ENCODE results near the gene TRAK1.
"Not testable (repeated sequence)": the region's sequence is repeated elsewhere in the genome, so short reads cannot be mapped to it uniquely, and the experiment has no call there.

Gene TRAK1, protein sequence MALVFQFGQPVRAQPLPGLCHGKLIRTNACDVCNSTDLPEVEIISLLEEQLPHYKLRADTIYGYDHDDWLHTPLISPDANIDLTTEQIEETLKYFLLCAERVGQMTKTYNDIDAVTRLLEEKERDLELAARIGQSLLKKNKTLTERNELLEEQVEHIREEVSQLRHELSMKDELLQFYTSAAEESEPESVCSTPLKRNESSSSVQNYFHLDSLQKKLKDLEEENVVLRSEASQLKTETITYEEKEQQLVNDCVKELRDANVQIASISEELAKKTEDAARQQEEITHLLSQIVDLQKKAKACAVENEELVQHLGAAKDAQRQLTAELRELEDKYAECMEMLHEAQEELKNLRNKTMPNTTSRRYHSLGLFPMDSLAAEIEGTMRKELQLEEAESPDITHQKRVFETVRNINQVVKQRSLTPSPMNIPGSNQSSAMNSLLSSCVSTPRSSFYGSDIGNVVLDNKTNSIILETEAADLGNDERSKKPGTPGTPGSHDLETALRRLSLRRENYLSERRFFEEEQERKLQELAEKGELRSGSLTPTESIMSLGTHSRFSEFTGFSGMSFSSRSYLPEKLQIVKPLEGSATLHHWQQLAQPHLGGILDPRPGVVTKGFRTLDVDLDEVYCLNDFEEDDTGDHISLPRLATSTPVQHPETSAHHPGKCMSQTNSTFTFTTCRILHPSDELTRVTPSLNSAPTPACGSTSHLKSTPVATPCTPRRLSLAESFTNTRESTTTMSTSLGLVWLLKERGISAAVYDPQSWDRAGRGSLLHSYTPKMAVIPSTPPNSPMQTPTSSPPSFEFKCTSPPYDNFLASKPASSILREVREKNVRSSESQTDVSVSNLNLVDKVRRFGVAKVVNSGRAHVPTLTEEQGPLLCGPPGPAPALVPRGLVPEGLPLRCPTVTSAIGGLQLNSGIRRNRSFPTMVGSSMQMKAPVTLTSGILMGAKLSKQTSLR
- total RNA-seq: 41.0 to 97.2 (median 67.7) reads per million in 18 experiments

DNA sequence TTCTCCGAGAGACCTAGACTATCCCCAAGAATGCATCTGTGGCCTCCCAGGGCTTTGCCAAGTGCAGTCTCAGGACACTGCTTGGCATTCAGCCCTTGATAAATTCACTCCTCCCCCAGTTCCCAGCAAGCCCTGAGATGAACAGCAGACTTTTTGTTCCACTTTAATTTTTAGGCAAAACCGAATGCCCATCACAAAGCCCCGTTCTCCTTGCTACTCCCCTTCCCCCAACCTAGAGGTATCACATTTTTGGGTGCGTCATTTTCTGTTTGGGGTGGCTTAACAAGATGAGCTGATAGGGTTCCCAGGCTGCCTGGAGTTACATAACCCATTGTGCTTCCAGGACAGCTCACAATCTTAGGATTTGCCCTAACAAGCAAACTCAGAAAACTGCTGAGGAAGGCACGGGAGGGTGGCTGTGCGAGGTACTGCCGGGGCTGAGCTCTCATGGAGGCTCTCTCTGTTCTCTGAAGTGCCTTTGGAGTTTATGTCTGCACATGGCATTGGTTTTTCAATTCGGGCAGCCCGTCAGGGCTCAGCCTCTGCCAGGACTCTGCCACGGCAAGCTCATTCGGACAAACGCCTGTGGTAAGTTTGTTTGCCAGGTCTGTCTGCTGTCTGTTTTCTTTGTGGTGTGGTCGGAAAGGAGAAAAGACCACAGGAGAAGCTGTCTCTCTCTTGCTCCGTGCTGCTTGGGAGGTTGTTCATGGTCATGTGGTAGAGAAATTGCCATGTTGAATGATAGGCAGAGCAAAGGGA, at the start of gene TRAK1:
TSS of gene TRAK1 (plus strand) at position 385 of the 759 bp plus-strand sequence. CDS start at position 498, 113 bp downstream.
- DNase-seq: no peak

DNA sequence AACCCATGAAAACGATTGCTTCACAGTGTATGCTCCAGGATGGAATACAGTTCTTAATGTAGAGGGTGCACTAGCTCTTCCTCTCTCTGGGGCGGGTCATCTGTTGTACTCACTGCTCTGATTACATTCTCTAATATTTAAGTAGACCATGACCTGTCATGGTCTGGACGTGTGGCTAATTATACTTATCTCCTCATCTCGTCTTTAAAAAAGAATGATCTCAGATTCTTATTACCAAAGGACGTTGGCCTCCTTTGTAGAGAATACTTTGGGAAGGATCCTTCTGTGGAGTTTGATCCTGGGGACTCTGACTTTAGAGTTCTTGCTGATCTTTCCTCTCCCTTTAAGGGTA, 48.4 kb upstream of the TRAK1 start:
- DNase-seq: no peak

DNA sequence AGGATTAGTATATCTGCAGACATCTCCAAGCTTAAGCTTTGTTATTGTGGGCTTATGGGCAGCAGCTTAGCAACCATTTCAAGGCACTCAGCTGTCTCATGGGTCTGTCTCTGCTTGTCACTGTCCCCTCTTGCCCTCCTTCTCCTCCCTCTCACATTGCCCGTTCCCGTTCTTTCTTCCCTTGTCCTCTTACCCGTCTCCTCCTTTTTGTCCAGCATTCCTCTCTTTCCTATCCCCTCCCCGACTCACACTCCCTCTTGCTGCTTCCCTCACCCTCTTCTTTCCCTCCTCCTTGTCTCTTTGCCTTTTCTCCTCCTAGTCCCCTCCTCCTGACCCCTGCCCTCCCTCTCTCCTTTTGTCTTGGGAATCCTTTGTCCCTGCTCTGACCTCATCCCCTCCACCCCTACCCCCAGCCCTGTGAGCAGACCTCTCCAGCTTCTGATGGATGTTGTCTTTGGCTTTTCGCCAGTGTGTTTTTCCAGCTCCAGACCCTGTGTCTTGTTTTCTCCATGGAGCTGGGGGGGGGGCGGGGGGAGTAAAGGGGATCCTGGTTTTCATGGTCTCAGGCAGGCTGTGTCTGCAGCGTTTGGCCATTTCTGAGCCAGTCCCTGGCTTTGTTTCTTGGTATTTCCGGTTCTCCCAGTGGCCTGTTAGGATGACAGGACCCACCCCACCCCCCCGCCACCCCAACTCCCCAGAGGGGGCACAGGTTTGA, 47.9 kb upstream of the TRAK1 start:
- DNase-seq: no peak

DNA sequence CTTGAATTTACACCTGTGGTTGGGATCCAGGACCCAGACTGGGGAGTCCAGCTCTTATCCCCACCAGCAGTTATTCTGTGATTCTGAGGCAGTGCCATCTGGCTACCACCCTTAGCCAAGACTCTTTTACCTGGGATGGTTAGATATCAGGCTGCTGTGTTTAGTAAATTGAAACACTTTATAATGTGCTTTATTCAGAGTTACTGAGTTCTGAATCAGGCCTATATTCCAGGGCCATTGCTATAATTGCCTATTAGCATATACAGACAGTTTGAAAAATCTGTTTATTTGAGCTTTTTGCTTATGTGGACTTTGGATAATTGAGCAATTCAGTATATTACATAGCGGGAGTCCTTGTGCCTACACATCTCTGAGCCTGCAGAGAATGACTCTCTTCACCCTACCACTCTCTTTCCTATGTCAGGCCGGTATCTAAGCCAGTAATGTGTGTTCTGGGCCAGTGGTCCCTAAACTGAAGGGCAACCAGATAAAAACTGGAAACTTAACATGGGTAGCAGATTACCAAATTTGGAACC, 45.4 kb upstream of the TRAK1 start:
- DNase-seq: peak; percentile 21 to 33

DNA sequence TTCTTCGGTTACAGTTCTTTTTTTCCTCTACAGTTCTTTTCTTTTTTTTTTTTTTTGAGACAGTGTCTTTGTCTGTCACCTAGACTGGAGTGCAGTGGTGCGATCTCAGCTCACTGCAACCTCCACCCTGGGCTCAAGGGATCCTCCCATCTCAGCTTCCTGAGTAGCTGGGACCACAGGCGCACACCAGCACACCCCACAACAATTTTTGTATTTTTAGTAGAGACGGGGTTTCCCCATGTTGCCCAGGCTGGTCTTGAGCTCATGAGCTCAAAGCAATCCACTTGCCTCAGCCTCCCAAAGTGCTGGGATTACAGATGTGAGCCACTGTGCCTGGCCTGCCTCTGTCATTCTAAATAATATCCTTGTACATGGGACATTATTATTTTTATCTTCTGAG, 42.6 kb upstream of the TRAK1 start:
- not testable (repeated sequence) for DNase-seq

DNA sequence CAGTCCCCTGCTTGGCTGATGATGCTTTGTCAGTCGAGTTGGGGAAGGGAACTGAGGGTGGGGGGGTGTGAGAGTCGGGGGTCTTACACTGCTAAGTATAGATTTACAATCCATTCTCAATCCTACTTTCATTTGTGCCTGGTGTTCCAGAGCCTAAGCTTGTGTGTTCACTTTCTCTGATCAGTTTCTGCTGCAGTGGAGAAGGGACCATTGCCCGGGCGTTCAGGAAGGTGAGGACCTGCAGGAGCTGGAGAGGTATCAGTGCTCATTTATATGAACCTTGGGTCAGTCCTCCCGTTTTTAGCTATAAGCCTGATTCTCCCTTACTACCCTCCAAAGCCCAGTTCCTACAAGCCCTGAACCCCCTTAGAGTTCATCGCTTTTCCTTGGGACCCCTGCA, 41.0 kb upstream of the TRAK1 start:
- no peak for DNase-seq

DNA sequence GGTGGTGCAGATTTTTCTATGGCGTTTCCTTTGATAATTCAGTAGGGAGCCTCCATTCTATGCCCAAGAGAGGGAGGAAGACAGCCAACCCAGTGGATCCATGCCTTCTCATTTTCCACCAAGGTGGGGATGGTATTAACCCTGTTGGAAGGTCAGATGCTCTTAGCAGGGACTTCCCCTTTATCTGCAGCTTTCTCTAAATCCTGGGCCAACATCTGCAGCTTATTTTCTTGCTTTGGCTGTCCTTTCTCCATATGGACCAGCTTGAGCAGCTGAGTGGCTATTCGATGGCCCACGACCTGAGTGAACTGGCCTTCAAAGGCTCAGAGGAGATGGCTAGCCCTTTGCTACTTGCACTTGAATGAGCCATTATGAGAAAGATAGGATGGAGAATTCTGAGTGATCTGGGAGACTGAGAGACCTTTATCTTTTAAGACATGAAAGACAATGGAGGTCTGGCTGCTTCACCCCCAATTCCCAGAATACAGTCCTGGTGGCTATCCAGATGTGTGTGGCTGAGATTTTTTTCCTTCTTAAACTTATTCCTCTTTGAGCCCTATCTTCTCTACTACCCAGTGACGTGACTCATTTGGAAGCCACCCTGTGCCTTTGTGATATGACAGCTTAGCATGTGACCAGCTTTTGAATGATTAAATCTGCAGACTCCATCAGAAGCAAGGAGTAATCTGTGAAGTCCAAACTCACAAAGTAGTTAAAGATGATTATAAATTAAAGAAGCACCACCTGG, 39.6 kb upstream of the TRAK1 start:
- peak in 1 of 2 donors; percentile 47 for DNase-seq

DNA sequence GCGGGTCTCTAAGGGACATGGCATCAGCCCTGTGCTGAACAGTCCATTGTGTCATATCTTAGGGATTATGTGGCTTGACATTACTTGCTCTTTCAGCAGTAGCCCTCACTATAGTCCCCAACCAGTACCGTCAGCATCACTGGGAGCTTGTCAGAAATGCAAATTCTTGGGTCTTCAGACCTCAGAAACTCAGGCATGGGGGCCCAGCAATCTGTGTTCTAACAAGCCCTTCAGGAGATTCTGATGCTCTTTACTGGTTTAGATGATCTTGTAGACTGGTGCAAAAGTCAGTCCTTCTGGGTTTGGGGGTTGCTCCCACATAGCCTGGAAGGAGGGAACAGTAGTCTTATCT, 39.0 kb upstream of the TRAK1 start:
- DNase-seq: no peak

DNA sequence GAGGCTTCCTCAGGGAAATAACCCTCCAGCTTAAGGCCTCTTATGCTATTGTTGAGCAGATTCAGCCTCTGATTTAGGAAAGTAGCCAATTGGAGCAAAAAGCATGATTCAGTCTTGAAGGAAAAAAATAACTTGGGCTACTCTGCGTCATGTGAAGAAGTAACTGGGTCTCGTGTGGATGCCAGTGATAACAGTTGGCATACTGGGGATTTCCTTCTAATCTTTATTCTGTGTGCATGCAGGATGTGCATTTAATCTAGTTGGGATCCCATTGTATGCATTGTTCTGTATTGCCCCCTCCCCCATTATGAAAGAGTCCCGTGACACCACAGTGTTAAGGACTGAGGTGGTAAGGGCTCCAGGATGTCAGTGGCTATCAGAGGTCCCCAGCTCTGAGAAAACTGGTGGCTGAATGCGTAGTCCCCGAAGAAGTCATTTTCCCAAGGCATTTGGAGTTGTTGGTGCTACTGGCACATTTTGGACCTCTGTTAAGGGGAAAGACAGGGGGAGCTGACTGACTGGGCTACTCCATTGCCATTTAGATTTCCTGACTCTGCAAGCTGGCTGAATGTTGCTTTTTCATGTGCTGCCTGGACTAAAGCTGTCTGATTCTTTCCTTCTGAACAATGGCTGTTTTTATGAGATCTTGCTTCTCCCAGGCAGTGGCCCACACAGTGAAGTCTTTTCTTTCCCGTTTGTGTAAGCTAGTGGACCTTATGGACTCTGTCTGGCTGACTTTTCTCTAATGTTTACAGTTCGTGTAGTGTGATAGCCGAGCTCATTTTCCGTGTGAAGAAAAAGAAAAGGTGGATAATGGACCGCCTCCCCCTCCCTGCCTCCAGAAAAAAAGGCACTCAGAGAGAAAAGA, 38.4 kb upstream of the TRAK1 start:
- DNase-seq: no peak

DNA sequence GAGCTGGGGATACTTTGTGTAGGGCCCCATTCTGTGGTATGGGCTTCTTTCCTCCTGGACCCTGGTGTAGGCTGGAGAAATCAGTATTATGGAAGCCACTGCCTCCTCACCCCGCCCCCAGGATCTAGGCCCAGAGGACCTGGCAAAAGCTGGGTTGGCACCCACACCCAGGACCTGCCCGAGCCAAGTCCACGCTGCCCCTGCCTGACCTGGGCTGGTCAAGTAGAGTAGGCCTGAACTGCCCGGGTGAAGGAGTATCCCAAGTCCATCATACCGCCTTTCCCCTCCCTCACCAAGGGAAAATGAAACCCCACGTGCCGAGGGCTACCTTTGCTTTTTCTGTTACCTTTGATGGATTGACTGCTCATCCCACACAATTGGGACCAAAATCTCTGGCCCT, 37.7 kb upstream of the TRAK1 start:
- DNase-seq: no peak

DNA sequence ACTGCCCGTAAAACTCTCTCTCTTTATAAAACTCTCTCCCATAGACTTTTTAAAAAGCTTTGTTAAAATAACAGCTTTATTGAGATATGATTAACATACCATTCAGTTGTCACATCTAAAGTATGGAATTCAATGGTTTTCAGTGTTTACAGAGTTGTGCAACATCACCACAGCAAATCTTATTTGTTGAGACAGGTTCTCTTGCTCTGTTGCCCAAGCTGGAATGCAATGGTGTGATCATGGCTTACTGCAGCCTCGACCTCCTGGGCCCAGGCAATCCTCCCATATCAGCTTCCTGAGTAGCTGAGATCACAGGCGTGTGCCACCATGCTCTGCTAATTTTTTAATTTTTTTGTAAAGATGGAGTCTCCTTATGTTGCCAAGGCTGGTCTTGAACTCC, 35.9 kb upstream of the TRAK1 start:
- DNase-seq: no peak

DNA sequence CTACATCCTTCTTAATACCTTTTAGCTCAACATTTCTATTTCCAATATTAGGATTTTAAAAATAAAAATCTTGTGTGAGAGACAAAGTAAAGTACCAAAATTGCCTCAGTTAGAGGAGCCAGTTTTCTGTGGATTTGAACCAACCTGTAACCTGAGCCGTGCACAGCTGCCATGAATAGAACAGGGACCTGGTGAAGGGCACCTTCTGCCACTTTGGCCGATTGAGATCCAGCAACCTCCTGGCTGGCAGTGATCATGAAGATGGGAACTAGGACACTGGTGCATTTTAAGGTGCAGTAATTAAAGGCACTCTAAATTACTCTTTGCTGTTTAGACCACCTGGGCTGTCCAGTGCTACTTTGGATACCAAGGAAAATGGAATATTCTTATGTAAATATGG, 34.3 kb upstream of the TRAK1 start:
- no peak for DNase-seq

DNA sequence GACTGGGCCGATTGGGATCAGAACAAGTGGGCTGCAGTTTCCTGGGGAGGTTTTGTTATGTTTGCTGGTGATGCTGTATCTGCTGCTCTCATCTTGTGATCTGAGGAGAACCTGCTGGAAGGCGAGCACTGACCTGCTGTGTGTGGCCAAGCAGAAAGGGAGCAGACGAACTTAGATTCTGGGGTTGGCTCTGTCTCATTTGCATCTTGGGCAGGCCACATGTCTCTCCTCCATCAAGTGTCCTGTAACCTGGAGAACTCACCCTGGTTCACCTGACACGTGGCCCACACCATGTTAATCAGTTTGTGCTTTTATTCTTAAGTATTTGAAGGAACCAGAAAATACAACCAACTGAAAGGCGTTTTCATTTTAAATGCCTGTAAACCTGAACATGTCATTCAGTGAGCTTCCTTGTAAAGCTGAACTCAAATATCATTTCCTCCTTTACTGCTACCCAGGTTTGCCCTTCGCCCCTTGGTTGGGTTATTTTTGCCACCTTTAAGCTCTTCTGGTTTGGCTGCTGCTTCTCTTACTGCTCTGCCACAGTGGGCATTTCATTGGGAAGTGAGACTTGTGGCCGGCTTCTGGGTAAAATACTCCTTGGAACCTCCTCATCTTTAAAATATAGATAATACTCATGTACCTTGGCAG, 33.5 kb upstream of the TRAK1 start:
- no peak for DNase-seq

DNA sequence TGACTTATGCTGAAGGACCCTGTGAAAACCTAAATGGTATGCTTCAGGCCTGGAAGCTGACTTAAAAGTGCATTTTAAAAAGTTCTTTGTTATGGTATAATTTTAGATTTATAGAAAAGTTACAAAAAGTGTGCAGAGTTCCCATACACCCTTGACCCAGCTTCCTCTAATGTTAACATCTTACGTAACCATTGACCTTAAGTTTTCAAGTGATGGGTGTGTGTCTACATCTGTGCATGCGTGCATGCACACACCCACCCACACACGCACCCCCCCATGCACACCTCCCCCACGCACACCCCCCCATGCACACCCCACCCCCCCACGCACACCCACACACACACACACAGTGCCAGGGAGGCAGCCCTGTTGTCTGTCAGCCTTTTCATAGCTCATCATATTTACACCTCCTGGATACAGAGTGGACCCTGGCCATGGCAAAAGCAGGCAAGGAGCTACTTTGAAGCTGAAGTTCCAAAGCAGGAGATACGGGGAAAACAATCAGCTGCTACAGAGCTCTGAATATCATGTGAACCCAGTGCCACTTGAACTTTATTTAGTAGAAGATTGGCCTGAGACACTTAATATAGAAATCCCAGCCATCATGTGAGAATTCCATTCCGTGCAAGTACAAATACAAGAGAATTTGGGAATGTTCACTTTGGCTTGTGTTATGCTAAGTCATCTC, 30.0 kb upstream of the TRAK1 start:
- peak; percentile 40 to 58 for DNase-seq

DNA sequence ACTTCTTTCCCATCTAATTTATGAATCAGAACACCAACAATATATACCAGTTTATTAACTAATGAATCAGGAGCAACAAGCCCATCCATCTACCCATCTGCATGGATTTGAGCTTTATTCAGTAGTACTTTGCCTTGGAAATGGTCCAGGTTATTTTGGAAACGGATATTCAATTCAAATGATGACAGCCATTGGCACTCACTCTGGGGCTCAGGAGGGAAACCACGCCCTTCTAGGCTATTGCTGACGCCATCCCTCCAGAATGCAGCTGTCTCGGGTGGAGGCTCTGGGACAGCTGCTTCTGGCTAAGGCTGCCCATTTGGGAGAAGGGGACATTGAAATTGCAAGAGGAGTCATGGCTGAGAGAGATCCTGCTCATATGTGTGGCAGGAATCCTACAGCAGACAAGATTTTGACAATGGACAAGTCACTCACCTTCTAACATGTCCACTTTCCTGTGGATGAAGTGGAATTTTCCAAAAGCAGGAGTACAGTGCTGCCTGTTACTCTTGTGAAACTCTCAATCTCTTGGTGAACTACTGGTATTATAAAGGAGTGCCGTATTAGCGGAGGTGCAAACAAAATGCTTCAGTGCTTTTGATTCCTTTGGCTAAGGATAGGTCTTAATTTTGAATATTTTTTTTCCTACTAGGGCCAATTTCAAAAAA, 29.3 kb upstream of the TRAK1 start:
- DNase-seq: no peak

DNA sequence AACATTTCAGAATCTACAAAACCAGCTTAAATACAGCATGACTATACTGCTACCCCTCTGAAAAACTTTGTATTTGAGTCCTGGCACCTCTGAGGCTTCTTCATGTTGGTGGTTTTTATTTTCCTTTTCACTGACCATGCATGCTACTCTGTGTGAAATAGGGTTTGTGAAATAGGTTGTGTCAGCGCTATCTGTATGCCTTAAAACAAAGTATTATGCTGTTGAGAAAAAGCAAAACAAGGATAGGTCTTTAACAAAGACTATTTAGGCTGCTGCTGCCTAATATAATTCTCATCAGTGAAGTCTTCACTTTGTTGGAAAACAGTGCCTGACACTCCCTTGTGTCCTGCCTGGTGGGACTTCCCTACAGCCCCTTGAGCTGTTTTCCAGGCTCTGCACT, 28.7 kb upstream of the TRAK1 start:
- no peak for DNase-seq

DNA sequence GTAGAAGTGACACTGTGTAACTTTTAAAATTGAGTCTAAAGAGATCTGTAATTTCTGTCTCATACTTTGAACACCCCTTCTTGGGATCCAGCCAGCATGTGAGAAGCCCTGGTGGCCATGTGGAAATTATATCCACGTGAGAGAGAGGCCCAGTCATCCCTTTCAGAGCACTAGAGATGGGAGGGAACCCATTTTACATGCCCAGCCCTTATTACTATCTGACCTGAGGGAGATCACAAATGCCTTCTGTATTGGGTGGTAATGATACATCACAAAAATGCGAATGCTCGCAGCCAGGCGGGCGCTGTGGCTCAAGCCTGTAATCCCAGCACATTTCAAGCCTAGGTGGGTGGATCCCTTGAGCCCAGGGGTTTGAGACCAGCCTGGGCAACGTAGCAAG, 27.3 kb upstream of the TRAK1 start:
- peak in 1 of 2 donors; percentile 11 for DNase-seq

DNA sequence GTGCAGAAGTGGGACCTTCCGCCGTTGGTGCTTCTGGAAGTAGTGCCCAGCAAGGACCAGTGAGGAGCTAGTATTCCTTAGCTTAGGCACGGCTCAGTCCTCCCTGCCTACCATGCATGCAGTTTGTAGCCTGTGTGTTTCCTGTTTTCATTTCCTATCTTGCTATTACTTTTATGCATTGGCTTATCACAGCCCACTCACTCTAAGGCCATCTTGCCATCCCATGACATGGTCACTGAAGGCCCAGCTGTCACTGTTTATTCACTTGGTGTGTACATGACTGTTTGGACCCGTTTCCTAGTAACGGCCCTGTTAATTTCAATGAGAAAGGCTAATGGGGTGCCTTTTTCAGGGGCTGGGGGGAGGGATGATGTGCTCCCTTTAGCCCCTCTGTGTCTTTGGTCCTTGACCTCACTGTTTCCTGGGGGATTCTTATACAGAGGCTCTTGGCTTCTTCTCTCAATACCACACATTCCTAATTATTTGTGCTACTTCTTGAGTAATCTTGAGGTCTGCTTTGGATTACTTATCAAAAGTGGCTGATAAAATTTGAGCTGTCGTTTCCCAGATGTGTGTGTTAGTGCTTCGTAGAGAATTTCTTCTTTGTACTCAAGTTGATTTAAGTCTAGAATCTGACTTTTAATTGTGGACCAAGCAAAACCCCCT, 24.5 kb upstream of the TRAK1 start:
- peak; percentile 51 to 54 for DNase-seq
